Calu3 (cell line): ENCODE results near the gene RLF. TPM values are rescaled to one million over a fixed set of nuclear protein-coding genes. Genes with fewer than 3 reads are reported as not detected.

Experiments used
- BruUV-seq: library from RNA; stranded (reverse); fragments of 400-500 nt; replicated peaks from 2 replicates; lab custom pipeline; 2021; lab: Mats Ljungman, UMichigan
- CTCF ChIA-PET: fragments of 300-600 bp; sonication (Branson Sonifier 250); formaldehyde crosslinking; loops from one replicate; lab custom pipeline; 2022; ENCODE audit warnings: antibody characterized with exemption; lab: Charles Lee
- DNase-seq: peaks from one replicate; pipeline ENCODE4 v3.0.0; 2022
- H3K27ac Mint-ChIP-seq: one replicate; pipeline ENCODE4 v1.8.0; 2022; ENCODE audit warnings: mixed read lengths; ENCODE audit not compliant: unreplicated experiment
- H3K27me3 Mint-ChIP-seq: one replicate; pipeline ENCODE4 v1.8.0; 2022; ENCODE audit warnings: mixed read lengths; ENCODE audit not compliant: unreplicated experiment
- H3K36me3 Mint-ChIP-seq: one replicate; pipeline ENCODE4 v1.8.0; 2022; ENCODE audit warnings: mild to moderate bottlenecking, moderate library complexity, mixed read lengths; ENCODE audit not compliant: insufficient read depth, unreplicated experiment
- H3K4me1 Mint-ChIP-seq: one replicate; pipeline ENCODE4 v1.8.0; 2022; ENCODE audit warnings: mild to moderate bottlenecking, low read depth, mixed read lengths; ENCODE audit not compliant: unreplicated experiment
- H3K4me3 Mint-ChIP-seq: one replicate; pipeline ENCODE4 v1.8.0; 2022; ENCODE audit warnings: mild to moderate bottlenecking, low read depth, moderate library complexity, mixed read lengths; ENCODE audit not compliant: unreplicated experiment
- H3K9me3 Mint-ChIP-seq: one replicate; pipeline ENCODE4 v1.8.0; 2022; ENCODE audit warnings: low read depth, mixed read lengths; ENCODE audit not compliant: unreplicated experiment
- CTCF ChIP-seq: fragments of 200-600 bp; IDR thresholded peaks from one replicate; pipeline ENCODE4 v1.8.0; 2022; ENCODE audit warnings: antibody characterized with exemption; ENCODE audit not compliant: unreplicated experiment
- intact Hi-C: fragments of 100-400 bp; cut with micrococcal nuclease; formaldehyde crosslinking; loops from one replicate; pipeline ENCODE4 v1.10.0; 2022; ENCODE audit not compliant: unreplicated experiment
- total RNA-seq: library from RNA; stranded (reverse); gene quantifications from 2 replicates; pipeline ENCODE4 v1.2.3, GENCODE V29; 2022

The RLF gene
- total RNA-seq, 1 experiment from 2014 or later, result 12.9 TPM

GRCh38 chr1:40151457-40152079, 9.6 kb upstream of the RLF start:
- no peak overlapping the region for H3K4me3 Mint-ChIP-seq
- CTCF ChIA-PET, result interaction anchor here (0.6 to 2.2 kb wide), 6 partner anchors 8 to 188 kb away, joined by 3 to 23 read pairs (median 7); no protein-coding TSS in a partner anchor
- TF ChIP-seq CTCF, result no peak
- H3K36me3 Mint-ChIP-seq, result no peaks in the 10 kb centered on the region
- BruUV-seq, result no TSS peak
- DNase-seq, result no peak
- no peaks in the 10 kb centered on the region for H3K9me3 Mint-ChIP-seq
- H3K27me3 Mint-ChIP-seq, result peaks cover 21% of the 10 kb centered on the region
- H3K4me1 Mint-ChIP-seq, result no peaks in the 10 kb centered on the region
- no peak overlapping the region for H3K27ac Mint-ChIP-seq
- intact Hi-C loops, result loop anchor here (2.0 kb wide), 1 partner anchor 187 kb away; no protein-coding TSS in a partner anchor

GRCh38 chr1:40153073-40153770, 8.0 kb upstream of the RLF start:
- Mint-ChIP-seq H3K4me3 (no peak overlapping the region), H3K27ac (no peak overlapping the region), H3K27me3 (peaks cover 4% of the 10 kb centered on the region), H3K4me1 (no peaks in the 10 kb centered on the region), H3K36me3 (no peaks in the 10 kb centered on the region), H3K9me3 (no peaks in the 10 kb centered on the region)
- TF ChIP-seq CTCF, result peak; percentile 52
- intact Hi-C loops, result loop anchor here (2.0 kb wide), 1 partner anchor 186 kb away; no protein-coding TSS in a partner anchor
- DNase-seq, result no peak
- CTCF ChIA-PET, result interaction anchor here (0.7 to 2.2 kb wide), 13 partner anchors 9 to 252 kb away, joined by 3 to 23 read pairs (median 5); partner anchors contain the start of gene SMAP2
- BruUV-seq, result no TSS peak

GRCh38 chr1:40155135-40155534, 6.1 kb upstream of the RLF start:
- Mint-ChIP-seq H3K36me3 (no peaks in the 10 kb centered on the region), H3K27ac (no peak overlapping the region), H3K4me3 (no peak overlapping the region), H3K4me1 (no peaks in the 10 kb centered on the region), H3K9me3 (no peaks in the 10 kb centered on the region), H3K27me3 (no peaks in the 10 kb centered on the region)
- TF ChIP-seq CTCF, result no peak
- CTCF ChIA-PET, result interaction anchor here (0.6 to 1.3 kb wide), 3 partner anchors 11 to 390 kb away, joined by 3 to 4 read pairs (median 3); no protein-coding TSS in a partner anchor
- no TSS peak for BruUV-seq
- intact Hi-C loops, result no loop called here
- no peak for DNase-seq

- DNase-seq, result no peak
- Mint-ChIP-seq H3K27ac (no peak overlapping the region), H3K4me3 (no peak overlapping the region), H3K36me3 (no peaks in the 10 kb centered on the region), H3K27me3 (no peaks in the 10 kb centered on the region), H3K4me1 (no peaks in the 10 kb centered on the region), H3K9me3 (no peaks in the 10 kb centered on the region)
- no TSS peak for BruUV-seq
- no peak for TF ChIP-seq CTCF
- CTCF ChIA-PET, result interaction anchor here (0.6 to 1.3 kb wide), 2 partner anchors 12 to 390 kb away, joined by 3 to 4 read pairs; no protein-coding TSS in a partner anchor
- intact Hi-C loops, result no loop called here
These were observed 5.3 kb upstream of the RLF start for GRCh38 chr1:40155910-40156309.
